ENCODE data around the gene PHOSPHO1.
A peak's percentile ranks its signal among the peaks of the same experiment; 100 is the strongest.
"Not testable (repeated sequence)": the region's sequence is repeated elsewhere in the genome, so short reads cannot be mapped to it uniquely, and the experiment has no call there.

Gene PHOSPHO1

GRCh38 chr17:49230636-49231562 is at the start of gene PHOSPHO1:
TSS of gene PHOSPHO1 (minus strand) at chr17:49230787. CDS start at chr17:49226691, 4,096 bp downstream.
- DNase-seq: peak; percentile 68

GRCh38 chr17:49280061-49280460 is 49.5 kb upstream of the PHOSPHO1 start:
- no peak for DNase-seq

GRCh38 chr17:49279263-49280015 is 48.9 kb upstream of the PHOSPHO1 start:
- DNase-seq: not testable (repeated sequence)

- no peak for DNase-seq
Observed at GRCh38 chr17:49278076-49278475, 47.5 kb upstream of the PHOSPHO1 start.

GRCh38 chr17:49277638-49278037 is 47.1 kb upstream of the PHOSPHO1 start:
- DNase-seq: no peak

GRCh38 chr17:49275981-49276380 is 45.4 kb upstream of the PHOSPHO1 start:
- DNase-seq: not testable (repeated sequence)

- no peak for DNase-seq
Observed at GRCh38 chr17:49269356-49269755, 38.8 kb upstream of the PHOSPHO1 start.

- no peak for DNase-seq
Observed at GRCh38 chr17:49267912-49268311, 37.3 kb upstream of the PHOSPHO1 start.

GRCh38 chr17:49266233-49266632 is 35.6 kb upstream of the PHOSPHO1 start:
- no peak for DNase-seq

- not testable (repeated sequence) for DNase-seq
Observed at GRCh38 chr17:49261540-49261939, 31.0 kb upstream of the PHOSPHO1 start.

- no peak for DNase-seq
Observed at GRCh38 chr17:49260817-49261291, 30.3 kb upstream of the PHOSPHO1 start.

GRCh38 chr17:49260011-49260816 is 29.6 kb upstream of the PHOSPHO1 start:
- no peak for DNase-seq

- no peak for DNase-seq
Observed at GRCh38 chr17:49259663-49260010, 29.1 kb upstream of the PHOSPHO1 start.

- no peak for DNase-seq
Observed at GRCh38 chr17:49258394-49258793, 27.8 kb upstream of the PHOSPHO1 start.

GRCh38 chr17:49255125-49255524 is 24.5 kb upstream of the PHOSPHO1 start:
- DNase-seq: no peak

- DNase-seq: no peak
Observed at GRCh38 chr17:49254066-49254465, 23.5 kb upstream of the PHOSPHO1 start.

- DNase-seq: no peak
Observed at GRCh38 chr17:49252148-49252695, 21.6 kb upstream of the PHOSPHO1 start.

- DNase-seq: no peak
Observed at GRCh38 chr17:49249890-49250522, 19.4 kb upstream of the PHOSPHO1 start.

GRCh38 chr17:49249292-49249794 is 18.8 kb upstream of the PHOSPHO1 start:
- DNase-seq: no peak

- DNase-seq: no peak
Observed at GRCh38 chr17:49247944-49248343, 17.4 kb upstream of the PHOSPHO1 start.

- DNase-seq: no peak
Observed at GRCh38 chr17:49244839-49245238, 14.3 kb upstream of the PHOSPHO1 start.

GRCh38 chr17:49242813-49243212 is 12.2 kb upstream of the PHOSPHO1 start:
- DNase-seq: no peak

Measured in NCI-H1092 treated with DMSO at 0.1 percent for 48 hours (cell line).